IMR-90 (cell line): ENCODE results near the gene EPHX1. TPM values are rescaled to one million over a fixed set of nuclear protein-coding genes. Genes with fewer than 3 reads are reported as not detected.
A peak's percentile ranks its signal among the peaks of the same experiment; 100 is the strongest.

Source experiments
- ATAC-seq: fragments of 200-7000 bp; cut with Tn5 transposase; 2 replicates; pipeline ENCODE4 v1.9.1; 2020; ENCODE audit warnings: low read depth, mild to moderate bottlenecking, moderate library complexity
- BruUV-seq: library from RNA; stranded (reverse); fragments of 400-500 nt; replicated peaks from 2 replicates; lab custom pipeline; 2021; lab: Mats Ljungman, UMichigan
- CTCF ChIA-PET: fragments of 300-600 bp; formaldehyde crosslinking; extraction: SDS; loops from one replicate; lab custom pipeline; 2021; ENCODE audit warnings: antibody characterized with exemption; lab: Yijun Ruan, JAX
- POLR2A ChIA-PET: fragments of 300-600 bp; sonication (Branson Sonifier 250); formaldehyde crosslinking; loops from one replicate; lab custom pipeline; 2022; ENCODE audit warnings: antibody characterized with exemption; ENCODE audit not compliant: unreplicated experiment; lab: Charles Lee
- DNase-seq: peaks from one replicate; pipeline ENCODE4 v3.0.0; 2013
- H2AFZ ChIP-seq: replicated peaks from 2 replicates; pipeline ENCODE3; 2013; ENCODE audit warnings: low read length, mild to moderate bottlenecking; ENCODE audit not compliant: poor library complexity
- H2AK5ac ChIP-seq: 2 replicates; pipeline ENCODE4 v1.6.1; 2013; ENCODE audit warnings: low read depth, low read length, inconsistent platforms
- H2AK9ac ChIP-seq: replicated peaks from 2 replicates; pipeline ENCODE3; 2013; ENCODE audit warnings: mild to moderate bottlenecking, low read depth, low read length, moderate library complexity; ENCODE audit not compliant: poor library complexity
- H2BK120ac ChIP-seq: 2 replicates; pipeline ENCODE4 v1.6.1; 2013; ENCODE audit warnings: low read depth, low read length, inconsistent platforms
- H2BK15ac ChIP-seq: 3 replicates; pipeline ENCODE4 v1.6.1; 2013; ENCODE audit warnings: low read depth, low read length, inconsistent platforms
- H2BK20ac ChIP-seq: 2 replicates; pipeline ENCODE4 v1.6.1; 2013; ENCODE audit warnings: low read depth, mild to moderate bottlenecking, inconsistent platforms, low read length, moderate library complexity
- H2BK5ac ChIP-seq: 2 replicates; pipeline ENCODE4 v1.6.1; 2013; ENCODE audit warnings: mild to moderate bottlenecking, low read depth, low read length, inconsistent platforms; ENCODE audit not compliant: poor library complexity, severe bottlenecking
- H3K14ac ChIP-seq: replicated peaks from 2 replicates; pipeline ENCODE4 v1.6.1; 2013; ENCODE audit warnings: low read depth, low read length, inconsistent platforms
- H3K18ac ChIP-seq: 2 replicates; pipeline ENCODE4 v1.6.1; 2013; ENCODE audit warnings: low read depth, low read length, control low read depth
- H3K23ac ChIP-seq: 2 replicates; pipeline ENCODE4 v1.6.1; 2013; ENCODE audit warnings: low read depth, low read length, inconsistent platforms
- H3K27ac ChIP-seq: 2 replicates; pipeline ENCODE4 v1.5.1; 2013; ENCODE audit warnings: mild to moderate bottlenecking, control low read depth, low read length; ENCODE audit not compliant: insufficient read depth
- H3K27me3 ChIP-seq: 2 replicates; pipeline ENCODE4 v1.6.1; 2013; ENCODE audit warnings: low read length; ENCODE audit not compliant: control insufficient read depth, insufficient read depth
- H3K36me3 ChIP-seq: 2 replicates; pipeline ENCODE4 v1.6.1; 2013; ENCODE audit warnings: low read length, mixed read lengths; ENCODE audit not compliant: control insufficient read depth, insufficient read depth
- H3K4ac ChIP-seq: 2 replicates; pipeline ENCODE4 v1.6.1; 2013; ENCODE audit warnings: low read depth, low read length, inconsistent platforms
- H3K4me1 ChIP-seq: 2 replicates; pipeline ENCODE4 v1.6.1; 2013; ENCODE audit warnings: low read length, mixed read lengths; ENCODE audit not compliant: control insufficient read depth, insufficient read depth
- H3K4me2 ChIP-seq: 2 replicates; pipeline ENCODE4 v1.6.1; 2013; ENCODE audit warnings: low read depth, mild to moderate bottlenecking, control low read depth, low read length, moderate library complexity
- H3K4me3 ChIP-seq: 2 replicates; pipeline ENCODE4 v1.5.1; 2013; ENCODE audit warnings: low read depth, mild to moderate bottlenecking, control low read depth, low read length, moderate library complexity; ENCODE audit not compliant: insufficient read depth
- H3K56ac ChIP-seq: 2 replicates; pipeline ENCODE4 v1.6.1; 2013; ENCODE audit warnings: low read length, inconsistent platforms; ENCODE audit not compliant: insufficient read depth; ENCODE audit errors: extremely low read depth
- H3K79me1 ChIP-seq, 2 experiments: 2 replicates each; pipeline ENCODE4 v1.6.1; 2013; ENCODE audit warnings: low read length in 2 of 2, inconsistent platforms in 1 of 2, low read depth in 1 of 2
- H3K9ac ChIP-seq: 2 replicates; pipeline ENCODE4 v1.6.1; 2013; ENCODE audit warnings: low read depth, low read length, control low read depth
- H3K9me1 ChIP-seq: 2 replicates; pipeline ENCODE4 v1.6.1; 2013; ENCODE audit warnings: low read length, inconsistent platforms; ENCODE audit not compliant: insufficient read depth
- H3K9me3 ChIP-seq: 2 replicates; pipeline ENCODE4 v1.6.1; 2013; ENCODE audit warnings: low read length; ENCODE audit not compliant: control insufficient read depth, insufficient read depth
- H4K20me1 ChIP-seq: 2 replicates; pipeline ENCODE4 v1.6.1; 2013; ENCODE audit warnings: low read length, inconsistent platforms; ENCODE audit not compliant: insufficient read depth
- H4K5ac ChIP-seq: 2 replicates; pipeline ENCODE4 v1.6.1; 2013; ENCODE audit warnings: mild to moderate bottlenecking, low read depth, low read length, control low read depth
- H4K8ac ChIP-seq, 2 experiments: 2 replicates each; pipeline ENCODE4 v1.6.1; 2013; ENCODE audit warnings: low read depth in 2 of 2, low read length in 2 of 2, control low read depth in 1 of 2, inconsistent platforms in 1 of 2
- H4K91ac ChIP-seq: 2 replicates; pipeline ENCODE4 v1.6.1; 2013; ENCODE audit warnings: low read depth, low read length, inconsistent platforms; ENCODE audit not compliant: insufficient read depth
- MAFK ChIP-seq: IDR thresholded peaks from 2 replicates; pipeline ENCODE4 v1.6.1; 2012; ENCODE audit warnings: low read depth, low read length, improper control_type of control experiment
- WGBS, 2 experiments: methylation state at CpG; one replicate each; pipeline versions ENCODE4 v1.1.5 to v1.1.7; 2013; ENCODE audit warnings: missing lambda C conversion rate in 2 of 2; ENCODE audit not compliant: insufficient read length in 1 of 2; ENCODE audit errors: extremely low coverage in 2 of 2; 5-methylcytosine and 5-hydroxymethylcytosine counted together
- dilution Hi-C: fragments of 300-500 bp; cut with HindIII; formaldehyde crosslinking; loops from one replicate; pipeline ENCODE4 v1.14.3; 2018; ENCODE audit warnings: low sequenced_read_pairs; ENCODE audit not compliant: unreplicated experiment
- in situ Hi-C: fragments of 300-500 bp; cut with MboI; formaldehyde crosslinking; loops from 3 replicates; pipeline ENCODE4 v1.14.3; 2019; ENCODE audit warnings: low sequenced_read_pairs, inconsistent platforms, mixed read lengths
- intact Hi-C: fragments of 100-400 bp; cut with micrococcal nuclease; formaldehyde crosslinking; loops from 2 replicates; pipeline ENCODE4 v1.10.0; 2022
- polyA plus RNA-seq, 3 experiments: library from polyadenylated mRNA; depleted of rRNA; stranded (reverse); fragments of >200 nt; gene quantifications; 2 replicates each; pipeline ENCODE4 v1.2.3, GENCODE V29; 2012; ENCODE audit warnings: low replicate concordance in 1 of 3
- total RNA-seq: library from RNA; depleted of rRNA; stranded (reverse); fragments of >200 nt; gene quantifications from 2 replicates; pipeline ENCODE4 v1.2.3, GENCODE V29; 2012

EPHX1 gene
- total and polyA plus RNA-seq, 2 of the 4 experiments (the other 2 are of a cell fraction): 20.3 to 46.3 TPM

DNA sequence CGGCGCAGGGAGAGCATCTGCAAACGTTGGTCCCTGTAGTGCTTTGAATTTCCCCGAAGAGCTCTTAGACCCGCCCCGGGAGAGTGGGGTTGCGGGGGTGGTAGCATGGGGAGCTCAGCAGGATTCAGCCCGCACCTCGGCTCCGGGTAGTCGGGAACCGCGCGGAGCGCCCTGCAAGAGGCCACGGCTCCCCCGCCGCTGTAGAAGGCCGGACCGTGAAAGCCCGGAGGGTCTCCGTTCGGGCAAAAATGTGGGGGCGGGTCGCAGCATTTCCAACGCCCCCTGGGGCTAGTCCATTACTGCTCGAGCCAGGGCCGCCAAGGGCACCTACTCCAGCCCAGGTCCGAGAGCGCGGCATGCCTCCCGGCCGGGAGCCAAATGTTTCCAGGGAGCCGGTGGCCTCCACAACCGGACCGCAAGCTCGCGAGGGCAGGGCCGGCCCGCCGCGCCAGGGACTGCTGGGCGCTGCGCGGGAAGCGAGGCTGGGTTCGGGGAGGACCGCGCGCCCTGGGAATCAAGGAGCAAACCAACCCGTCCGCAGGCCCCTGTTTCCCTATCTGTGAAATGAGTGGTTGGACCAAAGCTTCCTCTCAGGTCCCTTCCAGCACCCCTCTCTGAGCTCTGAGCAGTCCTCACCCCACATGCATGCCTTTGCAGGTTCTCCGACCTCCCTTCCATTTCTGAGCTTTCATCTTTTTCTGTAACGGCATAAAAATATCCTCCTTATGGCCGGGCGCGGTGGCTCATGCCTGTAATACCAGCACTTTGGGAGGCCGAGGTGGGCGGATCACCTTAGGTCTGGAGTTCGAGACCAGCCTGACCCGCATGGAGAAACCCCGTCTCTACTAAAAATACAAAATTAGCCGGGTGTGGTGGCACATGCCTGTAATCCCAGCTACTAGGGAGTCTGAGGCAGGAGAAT, 73.0 kb downstream of the EPHX1 start:
- DNase-seq (peak; percentile 23), ATAC-seq (peak; percentile 48)
- Histone ChIP-seq H2BK120ac (peak overlapping the region; percentile 26; the same call in 1 of the 2 replicates), H2AK5ac (no peak overlapping the region), H3K23ac (peak overlapping the region; percentile 77), H3K18ac (peak overlapping the region; percentile 37; the same call in 1 of the 2 replicates), H3K9me3 (no peaks in the 10 kb centered on the region), H3K14ac (0 out of 2 replicates have a peak overlapping the region, but pooled peaks have one; percentile 68), H4K20me1 (peaks cover 28% of the 10 kb centered on the region), H3K56ac (peak overlapping the region; percentile 81; the same call in 1 of the 2 replicates), H3K36me3 (no peaks in the 10 kb centered on the region; the same call in 1 of the 2 replicates), H2BK20ac (no peak overlapping the region), H3K9me1 (peaks cover 11% of the 10 kb centered on the region), H3K4me2 (peak overlapping the region; percentile 48), H2BK5ac (peak overlapping the region; percentile 37), H3K4me3 (peak overlapping the region; percentile 94), H3K4ac (peak overlapping the region; percentile 82), H3K27me3 (no peaks in the 10 kb centered on the region), H3K27ac (peak overlapping the region; percentile 64), H3K4me1 (peaks cover 12% of the 10 kb centered on the region; the same call in 1 of the 2 replicates), H4K91ac (peak overlapping the region; percentile 75; the same call in 1 of the 2 replicates), H4K5ac (peak overlapping the region; percentile 67), H2AFZ (peak overlapping the region; percentile 99), H3K9ac (peak overlapping the region; percentile 77), H3K79me1 (peaks cover 17 to 49% of the 10 kb centered on the region in 2 experiments), H2AK9ac (peak overlapping the region; percentile 98), H4K8ac (peak overlapping the region; percentile 82 to 88; a peak in 3 of 4 replicates), H2BK15ac (no peak overlapping the region)
- ChIA-PET POLR2A (no interaction called here), CTCF (interaction anchor here (0.6 to 1.1 kb wide), 3 partner anchors 92 to 408 kb away, joined by 3 to 5 read pairs (median 3); no protein-coding TSS in a partner anchor)
- intact Hi-C loops: no loop called here
- BruUV-seq: no TSS peak
- dilution Hi-C loops: no loop called here
- in situ Hi-C loops: no loop called here
- 13% methylated on average over 32 of the region's 63 CpGs; no CpG with 5 or more reads in 1 of the 2 experiments for WGBS, 2 experiments
- no peak for TF ChIP-seq MAFK
